Esophagus (tissue), 2 donors: ENCODE results near the gene LARP4B. TPM values are rescaled to one million over a fixed set of nuclear protein-coding genes. Genes with fewer than 3 reads are reported as not detected.

Source experiments
- H3K27ac ChIP-seq, 2 donors: one replicate each; pipeline ENCODE4 v1.5.1; 2013; ENCODE audit warnings: low read depth in 2 of 2, mild to moderate bottlenecking in 2 of 2, inconsistent platforms in 1 of 2, low read length in 1 of 2, moderate library complexity in 1 of 2
- H3K27me3 ChIP-seq, 2 donors: one replicate each; pipeline ENCODE4 v1.6.1; 2013; ENCODE audit warnings: low read length in 2 of 2, control low read depth in 1 of 2, mild to moderate bottlenecking in 1 of 2; ENCODE audit not compliant: insufficient read depth in 2 of 2, control insufficient read depth in 1 of 2
- H3K36me3 ChIP-seq, 2 donors: one replicate each; pipeline ENCODE4 v1.6.1; 2013; ENCODE audit warnings: low read length in 1 of 2; ENCODE audit not compliant: control insufficient read depth in 2 of 2, insufficient read depth in 2 of 2
- H3K4me1 ChIP-seq, 2 donors: one replicate each; pipeline ENCODE4 v1.6.1; 2013; ENCODE audit warnings: low read length in 1 of 2; ENCODE audit not compliant: control insufficient read depth in 2 of 2, insufficient read depth in 2 of 2
- H3K4me3 ChIP-seq, 2 donors: one replicate each; pipeline ENCODE4 v1.5.1; 2013; ENCODE audit warnings: low read length in 2 of 2, mild to moderate bottlenecking in 2 of 2, low read depth in 1 of 2, moderate library complexity in 1 of 2
- H3K9me3 ChIP-seq, 2 donors: one replicate each; pipeline ENCODE4 v1.6.1; 2013; ENCODE audit warnings: mild to moderate bottlenecking in 2 of 2, low read depth in 1 of 2, low read length in 1 of 2, moderate library complexity in 1 of 2; ENCODE audit not compliant: control insufficient read depth in 2 of 2, insufficient read depth in 1 of 2
- WGBS, 2 donors: extraction: QIAGEN DNeasy Blood & Tissue Kit; methylation state at CpG; one replicate each; pipeline ENCODE4 v1.1.7; 2013; 5-methylcytosine and 5-hydroxymethylcytosine counted together
- polyA plus RNA-seq, 2 donors: library from polyadenylated mRNA; stranded (reverse); fragments of 200-250 nt; gene quantifications; one replicate each; pipeline ENCODE4 v1.2.3, GENCODE V29; 2013
- donor health status: healthy with polysubstance abuse.
- donor health status: Bipolar disorder and iron deficiency.

LARP4B gene
- polyA plus RNA-seq, 2 donors: 19.7 to 22.4 TPM

- Histone ChIP-seq H3K27ac (no peak overlapping the region), H3K4me1 (peaks cover 0 to 2% of the 10 kb centered on the region in 2 donors), H3K4me3 (no peak overlapping the region), H3K36me3 (peaks cover 3 to 13% of the 10 kb centered on the region in 2 donors), H3K9me3 (no peaks in the 10 kb centered on the region), H3K27me3 (no peaks in the 10 kb centered on the region)
- WGBS, 2 donors: 68 to 77% methylated on average over 3 of the region's 3 CpGs
Observed at GRCh38 chr10:845526-845925, 86.0 kb downstream of the LARP4B start.

GRCh38 chr10:844552-844951, 87.0 kb downstream of the LARP4B start:
- no peak overlapping the region for H3K4me3 ChIP-seq

GRCh38 chr10:843703-844102, 87.8 kb downstream of the LARP4B start:
- WGBS, 2 donors: 98 to 100% methylated on average over 1 of the region's 1 CpG
- no peaks in the 10 kb centered on the region for H3K9me3 ChIP-seq
- H3K4me1 ChIP-seq: peaks cover 0 to 2% of the 10 kb centered on the region in 2 donors

More at GRCh38 chr10:844552-844951, 87.0 kb downstream of the LARP4B start:
- no peak overlapping the region for H3K27ac ChIP-seq
- H3K27me3 ChIP-seq: no peaks in the 10 kb centered on the region
- peaks cover 7 to 13% of the 10 kb centered on the region in 2 donors for H3K36me3 ChIP-seq
- no peaks in the 10 kb centered on the region for H3K9me3 ChIP-seq
- 74 to 78% methylated on average over 8 of the region's 8 CpGs for WGBS, 2 donors
- peaks cover 0 to 2% of the 10 kb centered on the region in 2 donors for H3K4me1 ChIP-seq

GRCh38 chr10:842795-843194, 88.7 kb downstream of the LARP4B start:
- Histone ChIP-seq H3K36me3 (peaks cover 10 to 12% of the 10 kb centered on the region in 2 donors), H3K27me3 (no peaks in the 10 kb centered on the region), H3K9me3 (no peaks in the 10 kb centered on the region), H3K27ac (no peak overlapping the region), H3K4me3 (no peak overlapping the region), H3K4me1 (peaks cover 0 to 2% of the 10 kb centered on the region in 2 donors)
- 90 to 93% methylated on average over 6 of the region's 6 CpGs for WGBS, 2 donors

More at GRCh38 chr10:843703-844102, 87.8 kb downstream of the LARP4B start:
- H3K27me3 ChIP-seq: no peaks in the 10 kb centered on the region
- H3K4me3 ChIP-seq: no peak overlapping the region
- peaks cover 10 to 14% of the 10 kb centered on the region in 2 donors for H3K36me3 ChIP-seq
- no peak overlapping the region for H3K27ac ChIP-seq

- H3K27ac ChIP-seq: no peak overlapping the region
- no peaks in the 10 kb centered on the region for H3K27me3 ChIP-seq
- no peak overlapping the region for H3K4me3 ChIP-seq
- peaks cover 8 to 10% of the 10 kb centered on the region in 2 donors for H3K36me3 ChIP-seq
- H3K9me3 ChIP-seq: no peaks in the 10 kb centered on the region
- WGBS, 2 donors: 97 to 98% methylated on average over 5 of the region's 5 CpGs
- no peaks in the 10 kb centered on the region for H3K4me1 ChIP-seq
Observed at GRCh38 chr10:841535-841934, 90.0 kb downstream of the LARP4B start.

GRCh38 chr10:839550-840205, 91.8 kb downstream of the LARP4B start:
- WGBS, 2 donors: 93% methylated on average over 9 of the region's 9 CpGs
- Histone ChIP-seq H3K4me1 (no peaks in the 10 kb centered on the region), H3K27me3 (no peaks in the 10 kb centered on the region), H3K27ac (no peak overlapping the region), H3K9me3 (no peaks in the 10 kb centered on the region), H3K4me3 (no peak overlapping the region), H3K36me3 (peaks cover 11 to 13% of the 10 kb centered on the region in 2 donors)

GRCh38 chr10:836782-837181, 94.7 kb downstream of the LARP4B start:
- Histone ChIP-seq H3K9me3 (no peaks in the 10 kb centered on the region), H3K4me1 (no peaks in the 10 kb centered on the region), H3K36me3 (peaks cover 11 to 12% of the 10 kb centered on the region in 2 donors), H3K27me3 (no peaks in the 10 kb centered on the region), H3K4me3 (no peak overlapping the region), H3K27ac (no peak overlapping the region)
- 53 to 67% methylated on average over 7 of the region's 7 CpGs for WGBS, 2 donors

- H3K27me3 ChIP-seq: no peaks in the 10 kb centered on the region
- WGBS, 2 donors: 95 to 96% methylated on average over 5 of the region's 5 CpGs
- H3K36me3 ChIP-seq: peaks cover 6 to 7% of the 10 kb centered on the region in 2 donors
- no peak overlapping the region for H3K27ac ChIP-seq
- no peak overlapping the region for H3K4me3 ChIP-seq
- H3K9me3 ChIP-seq: no peaks in the 10 kb centered on the region
- H3K4me1 ChIP-seq: no peaks in the 10 kb centered on the region
Observed at GRCh38 chr10:834493-834892, 97.0 kb downstream of the LARP4B start.

- Histone ChIP-seq H3K27me3 (no peaks in the 10 kb centered on the region), H3K27ac (no peak overlapping the region), H3K36me3 (peaks cover 9 to 28% of the 10 kb centered on the region in 2 donors), H3K4me1 (no peaks in the 10 kb centered on the region), H3K4me3 (no peak overlapping the region), H3K9me3 (no peaks in the 10 kb centered on the region)
- 95 to 96% methylated on average over 10 of the region's 10 CpGs for WGBS, 2 donors
Observed at GRCh38 chr10:829241-829640, 102.3 kb downstream of the LARP4B start.

- WGBS, 2 donors: 93 to 96% methylated on average over 9 of the region's 9 CpGs
- Histone ChIP-seq H3K27ac (no peak overlapping the region), H3K4me3 (no peak overlapping the region), H3K4me1 (peaks cover 0 to 3% of the 10 kb centered on the region in 2 donors), H3K27me3 (no peaks in the 10 kb centered on the region), H3K36me3 (peaks cover 16 to 38% of the 10 kb centered on the region in 2 donors), H3K9me3 (no peaks in the 10 kb centered on the region)
Observed at GRCh38 chr10:828191-828590, 103.3 kb downstream of the LARP4B start.
